H1 (cell line): ENCODE results near the gene SCNN1G. TPM values are rescaled to one million over a fixed set of nuclear protein-coding genes. Genes with fewer than 3 reads are reported as not detected.

Experiments
- CTCF ChIA-PET: fragments of 300-600 bp; sonication (Branson Sonifier 250); formaldehyde crosslinking; loops from one replicate; lab custom pipeline; 2021; ENCODE audit not compliant: partially characterized antibody; lab: Charles Lee
- POLR2A ChIA-PET: fragments of 300-600 bp; sonication (Branson Sonifier 250); formaldehyde crosslinking; loops from one replicate; lab custom pipeline; 2021; ENCODE audit warnings: inconsistent platforms; ENCODE audit not compliant: partially characterized antibody; lab: Charles Lee
- DNase-seq, 2 experiments: peaks; one replicate each; pipeline versions ENCODE4 v3.0.0 to v3.0.0-alpha.2; 2010 to 2022; ENCODE audit warnings: low spot score in 2 of 2, low read depth in 1 of 2, mixed read lengths in 1 of 2
- FAIRE-seq: peaks from 2 replicates; lab custom pipeline; 2011; peaks lifted over from hg19 to GRCh38; lab: Jason Lieb, UNC
- H2AFZ ChIP-seq: 2 replicates; pipeline ENCODE4 v1.8.1; 2012; ENCODE audit warnings: low read length, inconsistent platforms
- H2AK5ac ChIP-seq: 2 replicates; pipeline ENCODE4 v1.6.1; 2013; ENCODE audit warnings: low read depth, low read length
- H2BK120ac ChIP-seq: replicated peaks from 2 replicates; pipeline ENCODE3; 2013; ENCODE audit warnings: low read depth, low read length, inconsistent platforms
- H2BK12ac ChIP-seq: 2 replicates; pipeline ENCODE4 v1.6.1; 2013; ENCODE audit warnings: low read depth, low read length
- H2BK15ac ChIP-seq: 2 replicates; pipeline ENCODE4 v1.6.1; 2013; ENCODE audit warnings: low read length
- H2BK20ac ChIP-seq: 2 replicates; pipeline ENCODE4 v1.6.1; 2013; ENCODE audit warnings: low read length
- H2BK5ac ChIP-seq: 2 replicates; pipeline ENCODE4 v1.6.1; 2013; ENCODE audit warnings: low read depth, low read length
- H3K14ac ChIP-seq: 2 replicates; pipeline ENCODE4 v1.6.1; 2013; ENCODE audit warnings: inconsistent platforms; ENCODE audit not compliant: insufficient read length
- H3K18ac ChIP-seq: 2 replicates; pipeline ENCODE4 v1.6.1; 2013; ENCODE audit warnings: low read length; ENCODE audit errors: extremely low read depth
- H3K23ac ChIP-seq: 2 replicates; pipeline ENCODE4 v1.6.1; 2013; ENCODE audit warnings: inconsistent platforms; ENCODE audit not compliant: insufficient read length
- H3K23me2 ChIP-seq: 2 replicates; pipeline ENCODE4 v1.6.1; 2013; ENCODE audit warnings: low read depth, low read length
- H3K27ac ChIP-seq: 2 replicates; pipeline ENCODE4 v1.6.1; 2011; ENCODE audit warnings: low read depth, low read length, inconsistent platforms
- H3K27me3 ChIP-seq, 4 experiments: replicated peaks in 1 of 4; 1 replicate in 1 of 4; 2 replicates in 3 of 4; pipeline versions ENCODE4 v1.6.1 to v1.8.1; 2011 to 2013; ENCODE audit warnings: low read length in 3 of 4, mild to moderate bottlenecking in 3 of 4, inconsistent platforms in 2 of 4, mixed read lengths in 2 of 4, moderate library complexity in 1 of 4; ENCODE audit not compliant: control insufficient read depth in 3 of 4, insufficient read depth in 3 of 4; ENCODE audit errors: extremely low read depth in 1 of 4
- H3K36me3 ChIP-seq, 4 experiments: 2 replicates each; pipeline versions ENCODE4 v1.6.1 to v1.8.1; 2011 to 2013; ENCODE audit warnings: mild to moderate bottlenecking in 4 of 4, low read length in 3 of 4, moderate library complexity in 2 of 4, control low read depth in 1 of 4, inconsistent platforms in 1 of 4; ENCODE audit not compliant: insufficient read depth in 4 of 4, control insufficient read depth in 2 of 4
- H3K4ac ChIP-seq: replicated peaks from 2 replicates; pipeline ENCODE3; 2013; ENCODE audit warnings: low read length, low read depth, mixed read lengths, inconsistent platforms; ENCODE audit not compliant: insufficient read length
- H3K4me1 ChIP-seq, 4 experiments: replicated peaks in 1 of 4; 1 replicate in 1 of 4; 2 replicates in 3 of 4; pipeline versions ENCODE4 v1.6.1 to v1.8.1; 2011 to 2013; ENCODE audit warnings: low read length in 3 of 4, inconsistent platforms in 2 of 4, mixed read lengths in 1 of 4; ENCODE audit not compliant: insufficient read depth in 4 of 4, control insufficient read depth in 3 of 4
- H3K4me2 ChIP-seq, 2 experiments: 2 replicates each; pipeline versions ENCODE4 v1.6.1 to v1.8.1; 2011 to 2013; ENCODE audit warnings: low read depth in 2 of 2, low read length in 2 of 2, control low read depth in 1 of 2, inconsistent platforms in 1 of 2, mild to moderate bottlenecking in 1 of 2; ENCODE audit not compliant: insufficient read depth in 1 of 2
- H3K4me3 ChIP-seq, 4 experiments: fragments of 200-600, 300-600 bp in 1 of 4; sonication (generic), shearing (Covaris generic), sonication (Bioruptor Twin) in 1 of 4; 2 replicates each; pipeline versions ENCODE4 v1.5.1 to v1.8.1; 2011 to 2016; ENCODE audit warnings: low read length in 4 of 4, low read depth in 3 of 4, control low read depth in 2 of 4, inconsistent platforms in 2 of 4, mild to moderate bottlenecking in 2 of 4, mixed read lengths in 1 of 4, moderate library complexity in 1 of 4; ENCODE audit not compliant: insufficient read depth in 2 of 4; ENCODE audit errors: extremely low read depth in 1 of 4
- H3K56ac ChIP-seq: replicated peaks from 2 replicates; pipeline ENCODE3; 2013; ENCODE audit warnings: low read depth, mild to moderate bottlenecking, mixed read lengths, low read length, inconsistent platforms; ENCODE audit not compliant: insufficient read length
- H3K79me1 ChIP-seq: 2 replicates; pipeline ENCODE4 v1.6.1; 2013; ENCODE audit warnings: low read depth, low read length, control low read depth
- H3K79me2 ChIP-seq, 2 experiments: 2 replicates each; pipeline versions ENCODE4 v1.6.1 to v1.8.1; 2012 to 2013; ENCODE audit warnings: low read length in 2 of 2, mild to moderate bottlenecking in 2 of 2, inconsistent platforms in 1 of 2; ENCODE audit not compliant: insufficient read depth in 2 of 2, control insufficient read depth in 1 of 2
- H3K9ac ChIP-seq, 4 experiments: replicated peaks in 1 of 4; 1 replicate in 1 of 4; 2 replicates in 3 of 4; pipeline versions ENCODE4 v1.6.1 to v1.8.1; 2011 to 2013; ENCODE audit warnings: low read depth in 3 of 4, low read length in 3 of 4, control low read depth in 2 of 4, mild to moderate bottlenecking in 2 of 4, moderate library complexity in 2 of 4, inconsistent platforms in 1 of 4; ENCODE audit errors: extremely low read depth in 1 of 4
- H3K9me3 ChIP-seq, 2 experiments: 2 replicates each; pipeline versions ENCODE4 v1.6.1 to v1.8.1; 2012 to 2013; ENCODE audit warnings: mild to moderate bottlenecking in 2 of 2, moderate library complexity in 2 of 2, control low read depth in 1 of 2, inconsistent platforms in 1 of 2, low read depth in 1 of 2, low read length in 1 of 2, mixed read lengths in 1 of 2; ENCODE audit not compliant: insufficient read depth in 2 of 2
- H4K20me1 ChIP-seq, 2 experiments: replicated peaks in 1 of 2; 2 replicates each; pipeline versions ENCODE3 to v1.8.1; 2011 to 2013; ENCODE audit warnings: inconsistent platforms in 2 of 2, low read length in 2 of 2, mild to moderate bottlenecking in 1 of 2; ENCODE audit not compliant: insufficient read depth in 2 of 2, control insufficient read depth in 1 of 2
- H4K5ac ChIP-seq: 2 replicates; pipeline ENCODE4 v1.6.1; 2013; ENCODE audit warnings: low read length, low read depth, mixed read lengths, inconsistent platforms; ENCODE audit not compliant: insufficient read length
- H4K8ac ChIP-seq: 2 replicates; pipeline ENCODE4 v1.8.0; 2013; ENCODE audit warnings: mild to moderate bottlenecking, moderate library complexity, low read length, inconsistent platforms; ENCODE audit not compliant: insufficient read depth; ENCODE audit errors: extremely low read depth
- H4K91ac ChIP-seq: replicated peaks from 2 replicates; pipeline ENCODE3; 2013; ENCODE audit warnings: low read length, mixed read lengths, inconsistent platforms; ENCODE audit not compliant: insufficient read length
- CBX5 ChIP-seq: fragments of 300-800, 300-1000 bp; sonication (generic); IDR thresholded peaks from 2 replicates; pipeline ENCODE4 v1.7.1; 2016; ENCODE audit warnings: antibody characterized with exemption, low read length, low read depth
- CREB1 ChIP-seq: IDR thresholded peaks from 2 replicates; pipeline ENCODE4 v1.6.1; 2012; ENCODE audit warnings: inconsistent platforms
- CTBP2 ChIP-seq: IDR thresholded peaks from 2 replicates; pipeline ENCODE4 v1.7.0; 2011; ENCODE audit warnings: borderline replicate concordance, mild to moderate bottlenecking, moderate library complexity, mixed read lengths, low read length; ENCODE audit not compliant: insufficient read depth, insufficient read length
- CTCF ChIP-seq, 3 experiments: IDR thresholded peaks; 1 replicate in 2 of 3; 2 replicates in 1 of 3; pipeline versions ENCODE4 v1.5.1 to v1.6.1; 2011; ENCODE audit warnings: low read length in 3 of 3, mild to moderate bottlenecking in 3 of 3, inconsistent platforms in 2 of 3, low read depth in 1 of 3, moderate library complexity in 1 of 3; ENCODE audit not compliant: insufficient read depth in 1 of 3; ENCODE audit errors: control extremely low read depth in 1 of 3
- E2F6 ChIP-seq: IDR thresholded peaks from 2 replicates; pipeline ENCODE4 v1.6.1; 2012; ENCODE audit warnings: inconsistent platforms
- GABPA ChIP-seq: IDR thresholded peaks from 2 replicates; pipeline ENCODE4 v1.6.1; 2011; ENCODE audit warnings: mild to moderate bottlenecking, low read length, moderate library complexity, borderline replicate concordance; ENCODE audit not compliant: insufficient read depth
- KDM1A ChIP-seq: fragments of 200-600, 300-600 bp; sonication (generic); IDR thresholded peaks from 2 replicates; pipeline ENCODE4 v1.7.1; 2016; ENCODE audit warnings: mild to moderate bottlenecking, low read length, borderline replicate concordance
- KDM5A ChIP-seq: fragments of 200-600 bp; IDR thresholded peaks from 2 replicates; pipeline ENCODE4 v1.7.1; 2012; ENCODE audit warnings: mild to moderate bottlenecking, low read length, inconsistent platforms, mixed read lengths
- RFX5 ChIP-seq: IDR thresholded peaks from 2 replicates; pipeline ENCODE4 v1.6.1; 2011; ENCODE audit warnings: low read depth, low read length, improper control_type of control experiment, borderline replicate concordance
- RXRA ChIP-seq: IDR thresholded peaks from 2 replicates; pipeline ENCODE4 v1.6.1; 2011; ENCODE audit warnings: low read depth, mild to moderate bottlenecking, low read length, moderate library complexity; ENCODE audit not compliant: insufficient read depth
- SRF ChIP-seq: IDR thresholded peaks from 2 replicates; pipeline ENCODE4 v1.6.1; 2011; ENCODE audit warnings: mild to moderate bottlenecking, low read depth, low read length, moderate library complexity
- WGBS, 2 experiments: shearing (Covaris generic) in 1 of 2; methylation state at CpG; one replicate each; pipeline versions ENCODE4 v1.1.6 to v1.1.7; 2013 to 2015; ENCODE audit warnings: low lambda C conversion rate in 2 of 2, mixed read lengths in 2 of 2, inconsistent platforms in 1 of 2, low coverage in 1 of 2, missing lambda C conversion rate in 1 of 2; ENCODE audit not compliant: insufficient replicate concordance in 2 of 2, insufficient coverage in 1 of 2, insufficient read length in 1 of 2; ENCODE audit errors: extremely low coverage in 1 of 2, missing lambda C conversion rate in 1 of 2; 5-methylcytosine and 5-hydroxymethylcytosine counted together
- polyA plus RNA-seq, 7 experiments: library from polyadenylated mRNA; depleted of rRNA in 3 of 7; stranded (reverse) in 5 of 7; unstranded in 2 of 7; fragments of >200 nt in 5 of 7; fragments of 200-250 nt in 2 of 7; gene quantifications; 1 replicate in 5 of 7; 2 replicates in 1 of 7; 4 replicates in 1 of 7; pipeline versions ENCODE4 v1.2.1 to v1.2.3, GENCODE V29; 2011 to 2013; ENCODE audit warnings: missing spikeins in 2 of 7, mixed read lengths in 2 of 7
- total RNA-seq: library from RNA; stranded (reverse); fragmentation: NEBNext Ultra II Directional; extraction: Animal tissue kit (Norgen Biotek cat#: 25700); gene quantifications from 2 replicates; pipeline ENCODE4 v1.2.1, GENCODE V29; 2021

SCNN1G gene
- total and polyA plus RNA-seq, 2 of the 8 experiments (the other 6 are each of a cell fraction or from before 2014, with no cell fraction given) = 0.73 to 1.1 TPM

GRCh38 chr16:23143391-23143790 lies 39.2 kb upstream of the SCNN1G start:
- CTCF ChIA-PET = interaction anchor here (0.6 to 1.7 kb wide), 3 partner anchors 12 to 292 kb away, joined by 3 to 4 read pairs (median 3); no protein-coding TSS in a partner anchor
- TF ChIP-seq RXRA (no peak), GABPA (no peak), SRF (no peak), CBX5 (no peak), KDM1A (no peak), CREB1 (no peak), CTBP2 (no peak), RFX5 (no peak), KDM5A (no peak), E2F6 (no peak), CTCF (IDR thresholded peaks at IDR 0.05; ENCODE audit: control extremely low read depth in 1 of 3, insufficient read depth in 1 of 3, low read depth in 1 of 3, low read length in 3 of 3) (no peak)

More at GRCh38 chr16:23143391-23143790, 39.2 kb upstream of the SCNN1G start:
- WGBS, 2 experiments = 73% methylated on average over 2 of the region's 3 CpGs; no CpG with 5 or more reads in 1 of the 2 experiments
- Histone ChIP-seq H3K9me3 (no peaks in the 10 kb centered on the region), H3K56ac (no peak overlapping the region), H2BK15ac (no peak overlapping the region), H2BK12ac (no peak overlapping the region), H3K4me2 (no peak overlapping the region), H3K4me3 (no peak overlapping the region), H3K36me3 (no peaks in the 10 kb centered on the region), H3K9ac (no peak overlapping the region), H4K20me1 (peaks cover 2 to 17% of the 10 kb centered on the region in 2 experiments), H3K18ac (no peak overlapping the region), H2BK20ac (no peak overlapping the region), H3K4me1 (peaks cover 8 to 18% (median 12%) of the 10 kb centered on the region in 4 experiments; a peak in 6 of 7 replicates), H3K27me3 (no peaks in the 10 kb centered on the region), H4K91ac (no peak overlapping the region), H2AFZ (no peak overlapping the region), H2BK5ac (no peak overlapping the region), H3K79me2 (peaks cover 6 to 96% of the 10 kb centered on the region in 2 experiments; a peak in 2 of 4 replicates), H2AK5ac (no peak overlapping the region), H3K14ac (no peak overlapping the region), H3K4ac (no peak overlapping the region), H2BK120ac (no peak overlapping the region), H3K23me2 (peaks cover 3% of the 10 kb centered on the region; the same call in 1 of the 2 replicates), H3K23ac (no peak overlapping the region), H4K8ac (no peak overlapping the region), H3K27ac (no peak overlapping the region), H4K5ac (no peak overlapping the region), H3K79me1 (peaks cover 17% of the 10 kb centered on the region)
- no peak for FAIRE-seq
- no peak for DNase-seq
- POLR2A ChIA-PET = no interaction called here
